GM23338 (cell line): ENCODE measurements around the gene PLEKHM2.

Source experiments
- CREB1 ChIP-seq: fragments of 250-450 bp; sonication (Bioruptor Pico); IDR thresholded peaks from 2 replicates; pipeline ENCODE4 v1.5.0; 2020; ENCODE audit warnings: low read depth, mild to moderate bottlenecking, moderate library complexity
- CTCF ChIP-seq, 2 experiments: fragments of 200-600 bp in 1 of 2; sonication (generic) in 1 of 2; conservative IDR thresholded peaks; 2 replicates each; pipeline versions ENCODE4 v1.5.1 to v1.6.1; 2016 to 2017; ENCODE audit warnings: antibody characterized with exemption in 2 of 2, low read depth in 2 of 2, mild to moderate bottlenecking in 2 of 2, moderate library complexity in 1 of 2
- ETS1 ChIP-seq: IDR thresholded peaks from 2 replicates; pipeline ENCODE4 v1.6.1; 2016; ENCODE audit warnings: antibody characterized with exemption
- EZH2 ChIP-seq: fragments of 200-600 bp; sonication (generic); IDR thresholded peaks from one replicate; pipeline ENCODE4 v1.8.0; 2017; ENCODE audit warnings: antibody characterized with exemption, mild to moderate bottlenecking, low read depth; ENCODE audit not compliant: unreplicated experiment
- EZH2phosphoT487 ChIP-seq: fragments of 200-600 bp; sonication (generic); IDR thresholded peaks from one replicate; pipeline ENCODE4 v1.8.1; 2018; ENCODE audit warnings: antibody characterized with exemption; ENCODE audit not compliant: unreplicated experiment
- JUNB ChIP-seq: IDR thresholded peaks from one replicate; pipeline ENCODE4 v1.6.1; 2016; ENCODE audit warnings: antibody characterized with exemption; ENCODE audit not compliant: unreplicated experiment
- NANOG ChIP-seq: IDR thresholded peaks from 2 replicates; pipeline ENCODE4 v1.6.1; 2016; ENCODE audit warnings: antibody characterized with exemption, borderline replicate concordance
- POLR2AphosphoS5 ChIP-seq: IDR thresholded peaks from 2 replicates; pipeline ENCODE4 v1.6.1; 2016; ENCODE audit warnings: antibody characterized with exemption, low read depth
- REST ChIP-seq: IDR thresholded peaks from one replicate; pipeline ENCODE4 v1.6.1; 2018; ENCODE audit warnings: antibody characterized with exemption; ENCODE audit not compliant: unreplicated experiment
- ZNF114 ChIP-seq: fragments of 250-450 bp; sonication (Bioruptor Pico); IDR thresholded peaks from 2 replicates; pipeline ENCODE4 v1.5.0; 2020; ENCODE audit warnings: mild to moderate bottlenecking, moderate library complexity
- ZNF331 ChIP-seq: fragments of 250-450 bp; sonication (Bioruptor Pico); IDR thresholded peaks from 2 replicates; pipeline ENCODE4 v1.5.0; 2020; ENCODE audit warnings: low read depth, mild to moderate bottlenecking, moderate library complexity

GRCh38 chr1:15764890-15765289, 80.8 kb downstream of the PLEKHM2 start:
- TF ChIP-seq EZH2 (no peak), CTCF (conservative IDR thresholded peaks at IDR 0.05; ENCODE audit: low read depth in 2 of 2) (no peak), POLR2AphosphoS5 (no peak), JUNB (no peak), NANOG (no peak), REST (no peak), ETS1 (no peak), EZH2phosphoT487 (no peak), ZNF331 (CRISPR knock-in tag) (no peak), ZNF114 (no peak), CREB1 (no peak)
